ENCODE results near the gene MFSD2A.

The MFSD2A gene

DNA sequence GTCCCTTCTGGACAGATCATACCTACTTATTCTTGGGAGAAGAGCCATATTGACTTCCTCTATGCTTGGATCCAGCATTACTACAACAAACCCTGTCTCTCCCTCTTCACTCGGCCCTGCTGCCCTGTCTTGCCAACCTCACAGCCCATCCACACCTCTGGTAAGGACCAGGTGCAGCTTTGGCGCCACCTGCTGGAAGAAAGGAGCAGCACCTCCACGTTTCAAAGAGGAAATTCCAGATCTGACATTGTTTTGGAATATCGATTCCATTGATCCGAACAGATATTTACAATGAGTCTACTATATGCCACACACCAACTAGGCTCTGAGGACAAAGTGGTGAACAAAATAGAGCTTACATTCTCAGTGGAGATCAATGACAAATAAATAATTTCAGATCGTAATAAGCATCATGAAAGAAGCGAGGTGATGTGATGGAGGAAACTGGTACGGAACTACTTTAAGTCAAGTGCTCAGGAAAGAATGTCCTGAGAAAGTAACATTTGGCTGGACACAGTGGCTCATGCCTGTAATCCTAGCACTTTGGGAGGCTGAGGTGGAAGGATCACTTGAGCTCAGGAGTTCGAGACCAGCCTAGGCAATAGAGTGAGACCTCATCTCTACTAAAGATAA, 18.7 kb downstream of the MFSD2A start:
- no peaks in the 10 kb centered on the region for H3K27me3 ChIP-seq (ENCODE audit: insufficient read depth, low read length)
- no peaks in the 10 kb centered on the region for H4K20me1 ChIP-seq (ENCODE audit: insufficient read depth, low read length)
- H3K36me3 ChIP-seq (ENCODE audit: insufficient read depth, low read length) = no peaks in the 10 kb centered on the region
- no peak overlapping the region for H2AFZ ChIP-seq (ENCODE audit: low read length)
- no peak overlapping the region for H3K9ac ChIP-seq (ENCODE audit: low read length)
- no peak overlapping the region for H3K27ac ChIP-seq (ENCODE audit: low read depth, low read length, poor library complexity, severe bottlenecking)
- H3F3A ChIP-seq (ENCODE audit: insufficient read depth, low read length) = no peaks in the 10 kb centered on the region
- H3K9me2 ChIP-seq (ENCODE audit: low read depth, low read length) = no peaks in the 10 kb centered on the region
- H3K4me1 ChIP-seq (ENCODE audit: insufficient read depth, low read length, severe bottlenecking) = no peaks in the 10 kb centered on the region
- H3K4me2 ChIP-seq (ENCODE audit: low read length) = no peak overlapping the region
- H3K79me2 ChIP-seq (ENCODE audit: insufficient read depth, low read length) = no peaks in the 10 kb centered on the region
- no peak for TF ChIP-seq EZH2 (IDR thresholded peaks at IDR 0.05; ENCODE audit: borderline replicate concordance, low read length)
- TF ChIP-seq, protein P1, sequence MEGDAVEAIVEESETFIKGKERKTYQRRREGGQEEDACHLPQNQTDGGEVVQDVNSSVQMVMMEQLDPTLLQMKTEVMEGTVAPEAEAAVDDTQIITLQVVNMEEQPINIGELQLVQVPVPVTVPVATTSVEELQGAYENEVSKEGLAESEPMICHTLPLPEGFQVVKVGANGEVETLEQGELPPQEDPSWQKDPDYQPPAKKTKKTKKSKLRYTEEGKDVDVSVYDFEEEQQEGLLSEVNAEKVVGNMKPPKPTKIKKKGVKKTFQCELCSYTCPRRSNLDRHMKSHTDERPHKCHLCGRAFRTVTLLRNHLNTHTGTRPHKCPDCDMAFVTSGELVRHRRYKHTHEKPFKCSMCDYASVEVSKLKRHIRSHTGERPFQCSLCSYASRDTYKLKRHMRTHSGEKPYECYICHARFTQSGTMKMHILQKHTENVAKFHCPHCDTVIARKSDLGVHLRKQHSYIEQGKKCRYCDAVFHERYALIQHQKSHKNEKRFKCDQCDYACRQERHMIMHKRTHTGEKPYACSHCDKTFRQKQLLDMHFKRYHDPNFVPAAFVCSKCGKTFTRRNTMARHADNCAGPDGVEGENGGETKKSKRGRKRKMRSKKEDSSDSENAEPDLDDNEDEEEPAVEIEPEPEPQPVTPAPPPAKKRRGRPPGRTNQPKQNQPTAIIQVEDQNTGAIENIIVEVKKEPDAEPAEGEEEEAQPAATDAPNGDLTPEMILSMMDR (IDR thresholded peaks at IDR 0.05; ENCODE audit: low read length) = peak; percentile 99
- H3K9me3 ChIP-seq (ENCODE audit: low read length) = no peaks in the 10 kb centered on the region
- no peak overlapping the region for H3K4me3 ChIP-seq (ENCODE audit: low read depth, low read length, poor library complexity, severe bottlenecking)

DNA sequence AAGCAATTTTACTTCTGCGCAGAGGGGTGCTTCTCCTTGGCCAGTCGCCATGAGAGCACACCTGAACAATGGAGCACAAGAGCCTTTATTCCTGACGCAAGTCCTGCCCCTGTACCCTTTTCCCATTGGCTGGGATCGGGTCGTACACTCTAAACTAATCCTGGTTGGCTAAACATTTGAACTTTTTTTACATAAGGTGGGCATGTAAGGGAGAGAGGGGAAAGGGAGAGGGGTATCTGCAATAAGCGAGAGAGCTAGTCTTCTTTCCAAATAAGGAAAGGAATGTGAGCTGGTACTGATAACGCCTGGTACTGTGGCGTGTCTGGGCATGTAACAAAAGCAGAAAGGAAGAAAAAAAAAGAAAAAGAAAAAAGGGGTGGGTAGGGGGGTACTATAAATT, 21.8 kb downstream of the MFSD2A start:
- Histone ChIP-seq H4K20me1 (ENCODE audit: insufficient read depth, low read length) (no peaks in the 10 kb centered on the region), H3K9me2 (ENCODE audit: low read depth, low read length) (no peaks in the 10 kb centered on the region), H3K36me3 (ENCODE audit: insufficient read depth, low read length) (no peaks in the 10 kb centered on the region)

DNA sequence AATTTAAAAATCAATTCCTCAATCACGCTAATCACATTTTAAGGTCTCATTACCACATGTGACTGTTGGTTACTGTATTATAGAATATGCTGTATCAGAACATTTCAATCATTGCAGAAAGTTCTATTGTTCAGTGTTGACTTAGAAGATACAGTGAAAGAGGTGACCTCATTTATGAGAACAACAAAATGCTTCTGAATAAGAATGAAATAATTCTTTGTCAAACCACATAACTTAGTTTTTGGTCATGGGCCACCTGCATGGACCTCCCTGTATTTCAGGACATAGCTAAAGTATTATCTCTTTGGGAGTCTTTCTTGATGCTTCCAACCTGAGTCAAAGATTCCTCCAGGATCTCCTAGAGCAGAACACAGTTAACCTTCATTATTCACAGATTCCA, 22.3 kb downstream of the MFSD2A start:
- no peaks in the 10 kb centered on the region for H3K4me1 ChIP-seq (ENCODE audit: insufficient read depth, low read length, severe bottlenecking)
- H3K36me3 ChIP-seq (ENCODE audit: insufficient read depth, low read length) = no peaks in the 10 kb centered on the region
- H3F3A ChIP-seq (ENCODE audit: insufficient read depth, low read length) = no peaks in the 10 kb centered on the region
- no peaks in the 10 kb centered on the region for H3K9me2 ChIP-seq (ENCODE audit: low read depth, low read length)
- H2AFZ ChIP-seq (ENCODE audit: low read length) = no peak overlapping the region
- no peaks in the 10 kb centered on the region for H3K9me3 ChIP-seq (ENCODE audit: low read length)
- no peak overlapping the region for H3K4me3 ChIP-seq (ENCODE audit: low read depth, low read length, poor library complexity, severe bottlenecking)
- H3K27me3 ChIP-seq (ENCODE audit: insufficient read depth, low read length) = no peaks in the 10 kb centered on the region
- H3K27ac ChIP-seq (ENCODE audit: low read depth, low read length, poor library complexity, severe bottlenecking) = no peak overlapping the region
- no peak overlapping the region for H3K4me2 ChIP-seq (ENCODE audit: low read length)
- no peaks in the 10 kb centered on the region for H3K79me2 ChIP-seq (ENCODE audit: insufficient read depth, low read length)
- H4K20me1 ChIP-seq (ENCODE audit: insufficient read depth, low read length) = no peaks in the 10 kb centered on the region
- H3K9ac ChIP-seq (ENCODE audit: low read length) = no peak overlapping the region
- TF ChIP-seq EZH2 (IDR thresholded peaks at IDR 0.05; ENCODE audit: borderline replicate concordance, low read length) = no peak

More for the DNA sequence above, 21.8 kb downstream of the MFSD2A start:
- no peak overlapping the region for H3K4me2 ChIP-seq (ENCODE audit: low read length)
- TF ChIP-seq, protein P1 (IDR thresholded peaks at IDR 0.05; ENCODE audit: low read length) = no peak
- no peak for TF ChIP-seq EZH2 (IDR thresholded peaks at IDR 0.05; ENCODE audit: borderline replicate concordance, low read length)
- no peak overlapping the region for H3K27ac ChIP-seq (ENCODE audit: low read depth, low read length, poor library complexity, severe bottlenecking)
- H3K27me3 ChIP-seq (ENCODE audit: insufficient read depth, low read length) = no peaks in the 10 kb centered on the region
- no peak overlapping the region for H3K4me3 ChIP-seq (ENCODE audit: low read depth, low read length, poor library complexity, severe bottlenecking)
- H3K9me3 ChIP-seq (ENCODE audit: low read length) = no peaks in the 10 kb centered on the region
- H3K4me1 ChIP-seq (ENCODE audit: insufficient read depth, low read length, severe bottlenecking) = no peaks in the 10 kb centered on the region
- H2AFZ ChIP-seq (ENCODE audit: low read length) = no peak overlapping the region
- no peaks in the 10 kb centered on the region for H3K79me2 ChIP-seq (ENCODE audit: insufficient read depth, low read length)
- H3F3A ChIP-seq (ENCODE audit: insufficient read depth, low read length) = no peaks in the 10 kb centered on the region
- H3K9ac ChIP-seq (ENCODE audit: low read length) = no peak overlapping the region

DNA sequence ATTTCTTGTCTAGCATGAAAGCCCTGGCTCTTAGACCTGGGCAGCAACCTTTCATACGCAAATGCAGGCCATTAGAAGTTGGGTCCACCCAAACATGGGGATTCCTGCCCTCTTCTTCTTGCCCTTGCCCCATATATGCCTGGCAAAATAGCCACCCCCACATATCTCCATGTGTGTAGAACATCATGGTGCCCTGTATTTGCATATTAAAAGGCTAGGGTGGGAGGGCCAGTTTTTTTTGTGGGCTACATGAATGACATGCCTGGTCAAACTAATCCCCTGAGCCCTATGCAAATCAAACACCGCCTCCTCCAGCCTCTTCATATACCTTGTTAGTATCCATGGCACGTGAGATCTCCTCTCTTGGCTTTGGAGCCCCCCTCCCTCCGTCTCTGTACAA, 24.7 kb downstream of the MFSD2A start:
- no peak overlapping the region for H3K4me3 ChIP-seq (ENCODE audit: low read depth, low read length, poor library complexity, severe bottlenecking)
- H3K4me1 ChIP-seq (ENCODE audit: insufficient read depth, low read length, severe bottlenecking) = no peaks in the 10 kb centered on the region
- no peak overlapping the region for H3K4me2 ChIP-seq (ENCODE audit: low read length)
- no peaks in the 10 kb centered on the region for H4K20me1 ChIP-seq (ENCODE audit: insufficient read depth, low read length)
- H3K9me2 ChIP-seq (ENCODE audit: low read depth, low read length) = no peaks in the 10 kb centered on the region
- no peaks in the 10 kb centered on the region for H3K9me3 ChIP-seq (ENCODE audit: low read length)
- no peak overlapping the region for H2AFZ ChIP-seq (ENCODE audit: low read length)
- no peak overlapping the region for H3K27ac ChIP-seq (ENCODE audit: low read depth, low read length, poor library complexity, severe bottlenecking)
- no peaks in the 10 kb centered on the region for H3K27me3 ChIP-seq (ENCODE audit: insufficient read depth, low read length)
- no peaks in the 10 kb centered on the region for H3K79me2 ChIP-seq (ENCODE audit: insufficient read depth, low read length)
- H3F3A ChIP-seq (ENCODE audit: insufficient read depth, low read length) = no peaks in the 10 kb centered on the region
- H3K9ac ChIP-seq (ENCODE audit: low read length) = no peak overlapping the region
- H3K36me3 ChIP-seq (ENCODE audit: insufficient read depth, low read length) = no peaks in the 10 kb centered on the region
- TF ChIP-seq EZH2 (IDR thresholded peaks at IDR 0.05; ENCODE audit: borderline replicate concordance, low read length) = no peak
- TF ChIP-seq, protein P1 (IDR thresholded peaks at IDR 0.05; ENCODE audit: low read length) = no peak

All from OCI-LY1 (cell line).